NOMO-1 treated with DMSO at 0.1 percent for 48 hours (cell line): ENCODE results near the gene STRIT1.

Experiments used
- DNase-seq: peaks from one replicate; lab custom pipeline; 2025; ENCODE audit not compliant: unreplicated experiment; lab: John Stamatoyannopoulos, UW

The STRIT1 gene

GRCh38 chr3:155293516-155293915 is at the start of gene STRIT1:
Gene STRIT1 (minus strand): TSS chr3:155293683.
- no peak for DNase-seq

- DNase-seq, result no peak
Measured at GRCh38 chr3:155342344-155342743, 48.9 kb upstream of the STRIT1 start.

GRCh38 chr3:155339052-155339451 is 45.6 kb upstream of the STRIT1 start:
- DNase-seq, result no peak

- DNase-seq, result no peak
Measured at GRCh38 chr3:155335724-155336354, 42.4 kb upstream of the STRIT1 start.

GRCh38 chr3:155334914-155335723 is 41.6 kb upstream of the STRIT1 start:
- peak; percentile 52 for DNase-seq

GRCh38 chr3:155334215-155334913 is 40.9 kb upstream of the STRIT1 start:
- DNase-seq, result no peak

GRCh38 chr3:155332716-155333115 is 39.2 kb upstream of the STRIT1 start:
- DNase-seq, result no peak

- no peak for DNase-seq
Measured at GRCh38 chr3:155331078-155331477, 37.6 kb upstream of the STRIT1 start.

- DNase-seq, result no peak
Measured at GRCh38 chr3:155330370-155330769, 36.9 kb upstream of the STRIT1 start.

- DNase-seq, result no peak
Measured at GRCh38 chr3:155329513-155330048, 36.1 kb upstream of the STRIT1 start.

GRCh38 chr3:155327871-155328270 is 34.4 kb upstream of the STRIT1 start:
- no peak for DNase-seq

GRCh38 chr3:155327430-155327829 is 33.9 kb upstream of the STRIT1 start:
- no peak for DNase-seq

GRCh38 chr3:155326901-155327300 is 33.4 kb upstream of the STRIT1 start:
- peak; percentile 89 for DNase-seq

GRCh38 chr3:155326244-155326643 is 32.8 kb upstream of the STRIT1 start:
- peak; percentile 63 for DNase-seq

GRCh38 chr3:155325263-155325835 is 31.9 kb upstream of the STRIT1 start:
- no peak for DNase-seq

GRCh38 chr3:155323063-155323666 is 29.7 kb upstream of the STRIT1 start:
- DNase-seq, result peak; percentile 59

GRCh38 chr3:155321418-155321817 is 27.9 kb upstream of the STRIT1 start:
- DNase-seq, result no peak

GRCh38 chr3:155320934-155321333 is 27.5 kb upstream of the STRIT1 start:
- DNase-seq, result no peak

- DNase-seq, result no peak
Measured at GRCh38 chr3:155318740-155319139, 25.3 kb upstream of the STRIT1 start.

- DNase-seq, result no peak
Measured at GRCh38 chr3:155317211-155317610, 23.7 kb upstream of the STRIT1 start.

- no peak for DNase-seq
Measured at GRCh38 chr3:155316426-155316825, 22.9 kb upstream of the STRIT1 start.
